HepG2 (cell line): Measurements from ENCODE around the gene TRAK1. TPM values are rescaled to one million over a fixed set of nuclear protein-coding genes. Genes with fewer than 3 reads are reported as not detected.

Experiments used
- ATAC-seq: fragments of 200-7000 bp; cut with Tn5 transposase; 3 replicates; pipeline ENCODE4 v1.9.1; 2020; ENCODE audit warnings: mild to moderate bottlenecking, moderate library complexity
- BruUV-seq: library from RNA; stranded (reverse); fragments of 400-500 nt; replicated peaks from 2 replicates; lab custom pipeline; 2021; lab: Mats Ljungman, UMichigan
- CTCF ChIA-PET: fragments of 300-600 bp; formaldehyde crosslinking; extraction: SDS; loops from one replicate; lab custom pipeline; 2021; ENCODE audit warnings: low total read pairs, inconsistent platforms, low intra/inter-chr PET ratio; lab: Yijun Ruan, JAX
- POLR2A ChIA-PET: fragments of 350-600 bp; sonication (Branson Sonifier 250); formaldehyde crosslinking; loops from one replicate; lab custom pipeline; 2020; ENCODE audit warnings: antibody characterized with exemption, inconsistent platforms; lab: Yijun Ruan, JAX
- DNase-seq: peaks from one replicate; pipeline ENCODE4 v3.0.0-alpha.2; 2015; ENCODE audit warnings: low spot score
- FAIRE-seq: peaks from 3 replicates; lab custom pipeline; 2011; peaks lifted over from hg19 to GRCh38; lab: Jason Lieb, UNC
- H2AFZ ChIP-seq: one replicate; pipeline ENCODE4 v1.6.1; 2011; ENCODE audit warnings: low read length, inconsistent platforms
- H3K27ac ChIP-seq: fragments of 300-600 bp; 3 replicates; pipeline ENCODE4 v1.8.0; 2011; ENCODE audit warnings: mixed run types, mild to moderate bottlenecking, mixed read lengths, low read length, inconsistent platforms; ENCODE audit not compliant: insufficient read depth; ENCODE audit errors: extremely low read length
- H3K27me3 ChIP-seq, 2 experiments: fragments of 200-600 bp in 1 of 2; 2 replicates in 1 of 2; 3 replicates in 1 of 2; pipeline versions ENCODE4 v1.6.0 to v1.8.0; 2011; ENCODE audit warnings: low read length in 2 of 2, mild to moderate bottlenecking in 2 of 2, moderate library complexity in 2 of 2, inconsistent platforms in 1 of 2; ENCODE audit not compliant: insufficient read depth in 2 of 2, control insufficient read depth in 1 of 2
- H3K36me3 ChIP-seq, 2 experiments: fragments of 200-600 bp in 1 of 2; replicated peaks in 1 of 2; 2 replicates in 1 of 2; 3 replicates in 1 of 2; pipeline versions ENCODE4 v1.5.1 to v1.8.0; 2011; ENCODE audit warnings: low read length in 2 of 2, inconsistent platforms in 1 of 2; ENCODE audit not compliant: insufficient read depth in 2 of 2, control insufficient read depth in 1 of 2
- H3K4me1 ChIP-seq: 2 replicates; pipeline ENCODE4 v1.5.1; 2012; ENCODE audit warnings: low read length, inconsistent platforms; ENCODE audit not compliant: insufficient read depth
- H3K4me2 ChIP-seq: 2 replicates; pipeline ENCODE4 v1.6.0; 2011; ENCODE audit warnings: low read depth, low read length, inconsistent platforms
- H3K4me3 ChIP-seq, 3 experiments: fragments of 200-600 bp in 1 of 3; sonication (generic), shearing (Covaris generic) in 1 of 3; replicated peaks in 1 of 3; 2 replicates each; pipeline ENCODE4 v1.5.1; 2011 to 2016; ENCODE audit warnings: low read length in 3 of 3, inconsistent platforms in 2 of 3, low read depth in 2 of 3, mild to moderate bottlenecking in 2 of 3, control low read depth in 1 of 3, mixed read lengths in 1 of 3; ENCODE audit not compliant: insufficient read depth in 1 of 3
- H3K79me2 ChIP-seq: one replicate; pipeline ENCODE4 v1.6.1; 2011; ENCODE audit warnings: low read length, inconsistent platforms; ENCODE audit not compliant: insufficient read depth
- H3K9ac ChIP-seq: 2 replicates; pipeline ENCODE4 v1.6.0; 2011; ENCODE audit warnings: mild to moderate bottlenecking, low read depth, low read length, inconsistent platforms; ENCODE audit not compliant: insufficient read depth
- H3K9me3 ChIP-seq: 2 replicates; pipeline ENCODE4 v1.5.1; 2012; ENCODE audit warnings: mild to moderate bottlenecking, low read length
- H4K20me1 ChIP-seq: 2 replicates; pipeline ENCODE4 v1.6.0; 2011; ENCODE audit warnings: inconsistent platforms, mild to moderate bottlenecking, low read length, moderate library complexity; ENCODE audit not compliant: insufficient read depth
- HNF4G ChIP-seq, 2 experiments: sonication (generic) in 1 of 2; formaldehyde crosslinking in 1 of 2; IDR thresholded peaks; 2 replicates each; pipeline versions ENCODE4 v1.4.0 to v1.6.1; 2011 to 2020; ENCODE audit warnings: borderline replicate concordance in 2 of 2, low read depth in 2 of 2, mild to moderate bottlenecking in 2 of 2, low read length in 1 of 2, missing genetic modification reagents in 1 of 2, moderate library complexity in 1 of 2
- ISX ChIP-seq: sonication (generic); formaldehyde crosslinking; conservative IDR thresholded peaks from 2 replicates; pipeline ENCODE4 v1.5.0; 2020; ENCODE audit warnings: missing genetic modification reagents
- MAFF ChIP-seq: IDR thresholded peaks from 2 replicates; pipeline ENCODE4 v1.6.1; 2011; ENCODE audit warnings: low read depth, low read length, improper control_type of control experiment
- NFATC3 ChIP-seq: sonication (generic); formaldehyde crosslinking; IDR thresholded peaks from 2 replicates; pipeline ENCODE4 v1.5.1; 2020; ENCODE audit warnings: mild to moderate bottlenecking, missing genetic modification reagents
- PCBP1 ChIP-seq: fragments of 200-400 bp; formaldehyde crosslinking; IDR thresholded peaks from 2 replicates; pipeline ENCODE4 v1.6.1; 2017; ENCODE audit warnings: mild to moderate bottlenecking, low read depth, low read length, borderline replicate concordance
- SIX1 ChIP-seq: sonication (generic); formaldehyde crosslinking; IDR thresholded peaks from 2 replicates; pipeline ENCODE4 v1.4.0; 2020; ENCODE audit warnings: missing genetic modification reagents, borderline replicate concordance
- SYNCRIP ChIP-seq: fragments of 200-400 bp; formaldehyde crosslinking; IDR thresholded peaks from 2 replicates; pipeline ENCODE4 v1.6.1; 2018; ENCODE audit warnings: mild to moderate bottlenecking, low read depth, low read length; ENCODE audit not compliant: insufficient read depth
- TOPORS ChIP-seq: sonication (generic); formaldehyde crosslinking; IDR thresholded peaks from 2 replicates; pipeline ENCODE4 v1.8.0; 2023; ENCODE audit warnings: mild to moderate bottlenecking, missing genetic modification reagents
- ZBTB7A ChIP-seq: sonication (generic); formaldehyde crosslinking; IDR thresholded peaks from 2 replicates; pipeline ENCODE4 v1.8.0; 2022; ENCODE audit warnings: mild to moderate bottlenecking, missing genetic modification reagents
- ZFP62 ChIP-seq: sonication (generic); formaldehyde crosslinking; IDR thresholded peaks from 2 replicates; pipeline ENCODE4 v1.4.0; 2020; ENCODE audit warnings: missing genetic modification reagents
- ZNF34 ChIP-seq: sonication (generic); formaldehyde crosslinking; IDR thresholded peaks from 2 replicates; pipeline ENCODE4 v1.4.0; 2020; ENCODE audit warnings: mild to moderate bottlenecking, missing genetic modification reagents, borderline replicate concordance
- ZNF432 ChIP-seq: sonication (generic); formaldehyde crosslinking; IDR thresholded peaks from 2 replicates; pipeline ENCODE4 v1.5.0; 2020; ENCODE audit warnings: missing genetic modification reagents, mild to moderate bottlenecking, borderline replicate concordance
- ZNF468 ChIP-seq: sonication (generic); formaldehyde crosslinking; IDR thresholded peaks from 2 replicates; pipeline ENCODE4 v1.8.0; 2022; ENCODE audit warnings: mild to moderate bottlenecking, moderate library complexity, missing genetic modification reagents
- ZNF775 ChIP-seq: sonication (generic); formaldehyde crosslinking; IDR thresholded peaks from 2 replicates; pipeline ENCODE4 v1.4.0; 2020; ENCODE audit warnings: missing genetic modification reagents, mild to moderate bottlenecking, moderate library complexity, borderline replicate concordance
- ZNF879 ChIP-seq: sonication (generic); formaldehyde crosslinking; IDR thresholded peaks from 2 replicates; pipeline ENCODE4 v1.8.1; 2023; ENCODE audit warnings: missing genetic modification reagents
- WGBS: methylation state at CpG from one replicate; pipeline ENCODE4 v1.1.6; 2017; ENCODE audit warnings: low lambda C conversion rate; 5-methylcytosine and 5-hydroxymethylcytosine counted together
- in situ Hi-C: cut with HindIII; loops from 2 replicates; pipeline ENCODE4 v1.10.0; 2017; ENCODE audit warnings: low pct_unique_long_range_greater_than_20kb; ENCODE audit not compliant: extremely low pct_ligation_motif_present
- intact Hi-C: fragments of 100-400 bp; cut with micrococcal nuclease; formaldehyde crosslinking; loops from one replicate; pipeline ENCODE4 v1.10.0; 2022; ENCODE audit not compliant: unreplicated experiment
- polyA plus RNA-seq, 8 experiments: library from polyadenylated mRNA; depleted of rRNA in 3 of 8; stranded (reverse) in 7 of 8; unstranded in 1 of 8; fragments of >200 nt; fragmentation: Illumina TruSeq in 4 of 8; extraction: Trizol in 4 of 8; gene quantifications; 2 replicates each; pipeline versions ENCODE4 v1.2.1 to v1.2.3, GENCODE V29; 2011 to 2016; ENCODE audit warnings: low read depth in 4 of 8, missing spikeins in 1 of 8, mixed read lengths in 1 of 8; ENCODE audit not compliant: insufficient read depth in 1 of 8
- total RNA-seq, 5 experiments: library from RNA; depleted of rRNA; stranded (reverse); fragments of >200 nt; fragmentation: Illumina TruSeq; extraction: Trizol; gene quantifications; 2 replicates each; pipeline ENCODE4 v1.2.3, GENCODE V29; 2016; ENCODE audit warnings: low read depth in 1 of 5
- TF ChIP-seq, protein P1 (sequence below): sonication (generic); formaldehyde crosslinking; IDR thresholded peaks from 2 replicates; pipeline ENCODE4 v1.5.0; 2020; ENCODE audit warnings: missing genetic modification reagents
- TF ChIP-seq, protein P2 (sequence below): fragments of 450-650 bp; IDR thresholded peaks from 2 replicates; pipeline ENCODE4 v1.6.1; 2017; ENCODE audit warnings: mild to moderate bottlenecking

The TRAK1 gene
- total and polyA plus RNA-seq, 2 of the 13 experiments (the other 11 are each of a cell fraction or from before 2014, with no cell fraction given) = 20.5 to 46.6 TPM

DNA sequence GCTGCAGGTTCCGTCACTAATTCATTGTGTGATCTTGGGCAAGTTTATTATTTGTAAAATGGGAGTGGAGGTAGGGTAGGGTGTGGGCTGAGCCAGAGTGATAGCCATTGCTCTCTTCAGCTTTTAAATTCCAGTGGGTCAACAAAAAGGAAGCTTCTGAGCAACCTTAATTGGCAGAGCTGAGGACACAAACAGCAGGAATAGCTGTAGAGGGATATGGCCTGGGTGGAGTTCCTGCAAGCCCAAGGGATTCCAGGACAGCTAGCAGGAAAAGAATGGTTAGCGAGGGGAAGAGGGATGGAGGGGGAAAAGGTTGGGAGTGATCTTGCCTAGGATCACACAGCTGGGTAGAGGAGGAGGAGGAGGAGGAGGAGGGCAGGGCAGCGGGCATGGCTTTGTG lies 163.4 kb downstream of the TRAK1 start:
- no peak for DNase-seq

GRCh38 chr3:42256135-42256819 lies 165.1 kb downstream of the TRAK1 start:
- ChIA-PET POLR2A (no interaction called here), CTCF (no interaction called here)
- DNase-seq (no peak), FAIRE-seq (no peak), ATAC-seq (no peak)
- H4K20me1 ChIP-seq = no peaks in the 10 kb centered on the region
- peaks cover 0 to 17% of the 10 kb centered on the region in 2 experiments; a peak in 2 of 5 replicates for H3K27me3 ChIP-seq
- H3K9me3 ChIP-seq = no peaks in the 10 kb centered on the region
- WGBS = 44% methylated on average over 1 of the region's 1 CpG
- intact Hi-C loops = no loop called here
- no peak overlapping the region for H3K4me3 ChIP-seq
- TF ChIP-seq ZFP62 (CRISPR knock-in tag) = no peak
- no peak for TF ChIP-seq SYNCRIP
- TF ChIP-seq, protein P1, sequence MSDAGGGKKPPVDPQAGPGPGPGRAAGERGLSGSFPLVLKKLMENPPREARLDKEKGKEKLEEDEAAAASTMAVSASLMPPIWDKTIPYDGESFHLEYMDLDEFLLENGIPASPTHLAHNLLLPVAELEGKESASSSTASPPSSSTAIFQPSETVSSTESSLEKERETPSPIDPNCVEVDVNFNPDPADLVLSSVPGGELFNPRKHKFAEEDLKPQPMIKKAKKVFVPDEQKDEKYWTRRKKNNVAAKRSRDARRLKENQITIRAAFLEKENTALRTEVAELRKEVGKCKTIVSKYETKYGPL (CRISPR knock-in tag) = no peak
- TF ChIP-seq ZNF879 (CRISPR knock-in tag) = no peak
- no peak for TF ChIP-seq ZNF775 (CRISPR knock-in tag)
- TF ChIP-seq ZNF34 (CRISPR knock-in tag) = no peak
- TF ChIP-seq ZNF468 (CRISPR knock-in tag) = no peak
- TF ChIP-seq ZBTB7A = no peak
- no peak for TF ChIP-seq ZNF432 (CRISPR knock-in tag)
- TF ChIP-seq, protein P2, sequence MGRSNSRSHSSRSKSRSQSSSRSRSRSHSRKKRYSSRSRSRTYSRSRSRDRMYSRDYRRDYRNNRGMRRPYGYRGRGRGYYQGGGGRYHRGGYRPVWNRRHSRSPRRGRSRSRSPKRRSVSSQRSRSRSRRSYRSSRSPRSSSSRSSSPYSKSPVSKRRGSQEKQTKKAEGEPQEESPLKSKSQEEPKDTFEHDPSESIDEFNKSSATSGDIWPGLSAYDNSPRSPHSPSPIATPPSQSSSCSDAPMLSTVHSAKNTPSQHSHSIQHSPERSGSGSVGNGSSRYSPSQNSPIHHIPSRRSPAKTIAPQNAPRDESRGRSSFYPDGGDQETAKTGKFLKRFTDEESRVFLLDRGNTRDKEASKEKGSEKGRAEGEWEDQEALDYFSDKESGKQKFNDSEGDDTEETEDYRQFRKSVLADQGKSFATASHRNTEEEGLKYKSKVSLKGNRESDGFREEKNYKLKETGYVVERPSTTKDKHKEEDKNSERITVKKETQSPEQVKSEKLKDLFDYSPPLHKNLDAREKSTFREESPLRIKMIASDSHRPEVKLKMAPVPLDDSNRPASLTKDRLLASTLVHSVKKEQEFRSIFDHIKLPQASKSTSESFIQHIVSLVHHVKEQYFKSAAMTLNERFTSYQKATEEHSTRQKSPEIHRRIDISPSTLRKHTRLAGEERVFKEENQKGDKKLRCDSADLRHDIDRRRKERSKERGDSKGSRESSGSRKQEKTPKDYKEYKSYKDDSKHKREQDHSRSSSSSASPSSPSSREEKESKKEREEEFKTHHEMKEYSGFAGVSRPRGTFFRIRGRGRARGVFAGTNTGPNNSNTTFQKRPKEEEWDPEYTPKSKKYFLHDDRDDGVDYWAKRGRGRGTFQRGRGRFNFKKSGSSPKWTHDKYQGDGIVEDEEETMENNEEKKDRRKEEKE = no peak
- no peak for TF ChIP-seq NFATC3
- no peak for TF ChIP-seq PCBP1
- H3K4me2 ChIP-seq = no peak overlapping the region
- H2AFZ ChIP-seq = no peak overlapping the region
- H3K79me2 ChIP-seq = no peaks in the 10 kb centered on the region
- no peak overlapping the region for H3K27ac ChIP-seq
- no peak overlapping the region for H3K9ac ChIP-seq
- no peaks in the 10 kb centered on the region for H3K36me3 ChIP-seq
- H3K4me1 ChIP-seq = no peaks in the 10 kb centered on the region
- no TSS peak for BruUV-seq
- in situ Hi-C loops = no loop called here

More for the DNA sequence above, 163.4 kb downstream of the TRAK1 start:
- Histone ChIP-seq H3K79me2 (no peaks in the 10 kb centered on the region), H3K36me3 (no peaks in the 10 kb centered on the region), H3K27me3 (peaks cover 0 to 19% of the 10 kb centered on the region in 2 experiments; a peak in 2 of 5 replicates), H3K4me2 (no peak overlapping the region), H2AFZ (no peak overlapping the region), H3K9ac (no peak overlapping the region), H3K4me1 (no peaks in the 10 kb centered on the region), H3K9me3 (no peaks in the 10 kb centered on the region), H4K20me1 (no peaks in the 10 kb centered on the region), H3K4me3 (no peak overlapping the region), H3K27ac (no peak overlapping the region)
- no TSS peak for BruUV-seq
- 47% methylated on average over 3 of the region's 3 CpGs for WGBS
- ChIA-PET CTCF (no interaction called here), POLR2A (no interaction called here)
- ATAC-seq = no peak
- TF ChIP-seq SIX1 (no peak), MAFF (no peak), TOPORS (CRISPR knock-in tag) (no peak), HNF4G (IDR thresholded peaks at IDR 0.05; ENCODE audit: borderline replicate concordance, low read depth, low read length) (no peak), HNF4G (CRISPR knock-in tag; IDR thresholded peaks at IDR 0.05; ENCODE audit: borderline replicate concordance, low read depth) (no peak), ISX (no peak), ZFP62 (CRISPR knock-in tag) (no peak)
- TF ChIP-seq, all 625 proteins: peak for 0
- intact Hi-C loops (no loop called here), in situ Hi-C loops (no loop called here)
- FAIRE-seq = no peak
